ENCODE data around the gene CASTOR1.

CASTOR1 gene

DNA sequence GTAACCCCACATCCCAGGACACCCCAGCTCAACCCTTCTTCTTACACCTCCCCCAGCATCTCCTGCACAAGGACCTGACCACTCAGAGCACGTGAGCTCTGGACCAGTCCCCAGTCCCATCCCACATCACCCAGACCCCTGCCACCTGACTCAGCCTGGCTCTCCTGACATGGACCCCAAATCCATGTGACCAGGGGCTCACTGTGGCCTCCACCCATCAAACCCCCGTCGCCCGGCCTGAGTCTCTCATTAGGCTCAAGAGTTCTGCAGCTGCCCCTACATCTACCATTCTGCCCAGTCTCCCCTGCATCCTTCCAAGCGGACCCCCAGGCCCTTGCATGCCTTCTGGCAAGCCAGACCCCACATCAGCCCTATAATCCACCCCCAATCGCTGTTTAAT is 40.8 kb downstream of the CASTOR1 start:
- CTCF ChIA-PET: interaction anchor here (0.5 kb wide), 2 partner anchors 15 to 142 kb away, joined by 3 read pairs; no protein-coding TSS in a partner anchor
- H3K4me3 ChIP-seq (ENCODE audit: low read depth, low read length): no peak overlapping the region
- POLR2A ChIA-PET: no interaction called here
- TF ChIP-seq ZNF146 (tag by site-specific recombination; IDR thresholded peaks at IDR 0.05) (no peak), HOXC10 (CRISPR knock-in tag; IDR thresholded peaks at IDR 0.05) (no peak), ZNF239 (tag by site-specific recombination; IDR thresholded peaks at IDR 0.05) (no peak), IKZF3 (tag by site-specific recombination; IDR thresholded peaks at IDR 0.05) (no peak)
- TF ChIP-seq, protein P1, sequence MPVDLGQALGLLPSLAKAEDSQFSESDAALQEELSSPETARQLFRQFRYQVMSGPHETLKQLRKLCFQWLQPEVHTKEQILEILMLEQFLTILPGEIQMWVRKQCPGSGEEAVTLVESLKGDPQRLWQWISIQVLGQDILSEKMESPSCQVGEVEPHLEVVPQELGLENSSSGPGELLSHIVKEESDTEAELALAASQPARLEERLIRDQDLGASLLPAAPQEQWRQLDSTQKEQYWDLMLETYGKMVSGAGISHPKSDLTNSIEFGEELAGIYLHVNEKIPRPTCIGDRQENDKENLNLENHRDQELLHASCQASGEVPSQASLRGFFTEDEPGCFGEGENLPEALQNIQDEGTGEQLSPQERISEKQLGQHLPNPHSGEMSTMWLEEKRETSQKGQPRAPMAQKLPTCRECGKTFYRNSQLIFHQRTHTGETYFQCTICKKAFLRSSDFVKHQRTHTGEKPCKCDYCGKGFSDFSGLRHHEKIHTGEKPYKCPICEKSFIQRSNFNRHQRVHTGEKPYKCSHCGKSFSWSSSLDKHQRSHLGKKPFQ (tag by site-specific recombination; IDR thresholded peaks at IDR 0.05): no peak
- peaks cover 3% of the 10 kb centered on the region for H3K4me1 ChIP-seq (ENCODE audit: control insufficient read depth, insufficient read depth, low read length)
- peaks cover 0 to 13% of the 10 kb centered on the region in 2 experiments; a peak in 1 of 3 replicates for H3K36me3 ChIP-seq (ENCODE audit: control insufficient read depth in 2 of 2, insufficient read depth in 1 of 2, low read length in 2 of 2)
- H3K9me3 ChIP-seq (ENCODE audit: control insufficient read depth, insufficient read depth, low read depth, low read length): no peaks in the 10 kb centered on the region
- no peak overlapping the region for H3K27ac ChIP-seq (ENCODE audit: extremely low read depth, low read depth, low read length)

DNA sequence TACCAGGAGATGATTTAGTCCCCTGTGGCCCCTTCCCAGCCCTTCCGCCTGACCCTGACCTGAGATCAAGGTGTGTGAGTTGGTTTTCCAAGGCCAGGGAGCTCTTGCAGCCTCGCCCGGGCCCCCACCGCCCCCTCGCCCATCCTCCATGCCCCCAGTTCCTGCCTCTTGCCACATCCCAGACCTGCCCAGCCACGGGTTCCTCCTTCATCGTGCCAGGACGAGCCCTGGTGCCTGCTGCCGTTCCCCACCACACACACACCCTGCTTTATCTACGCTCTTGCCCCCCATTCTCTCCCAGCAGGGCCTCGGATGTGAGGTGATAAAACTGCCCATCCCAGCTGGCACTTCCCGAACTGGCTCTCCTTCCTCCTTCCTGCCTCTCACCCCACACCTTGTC is 41.3 kb downstream of the CASTOR1 start:
- Histone ChIP-seq H3K9me3 (ENCODE audit: control insufficient read depth, insufficient read depth, low read depth, low read length) (no peaks in the 10 kb centered on the region), H3K36me3 (ENCODE audit: control insufficient read depth in 2 of 2, insufficient read depth in 1 of 2, low read length in 2 of 2) (peaks cover 0 to 18% of the 10 kb centered on the region in 2 experiments; a peak in 1 of 3 replicates), H3K4me3 (ENCODE audit: low read depth, low read length) (no peak overlapping the region), H3K27ac (ENCODE audit: extremely low read depth, low read depth, low read length) (no peak overlapping the region), H3K4me1 (ENCODE audit: control insufficient read depth, insufficient read depth, low read length) (peaks cover 3% of the 10 kb centered on the region; the same call in 1 of the 2 replicates)
- POLR2A ChIA-PET: no interaction called here
- CTCF ChIA-PET: interaction anchor here (0.5 kb wide), 1 partner anchor 15 kb away, joined by 3 read pairs; no protein-coding TSS in a partner anchor
- TF ChIP-seq EGR2 (tag by site-specific recombination; IDR thresholded peaks at IDR 0.05; ENCODE audit: low read depth) (no peak), IKZF3 (tag by site-specific recombination; IDR thresholded peaks at IDR 0.05) (no peak), ZNF266 (tag by site-specific recombination; IDR thresholded peaks at IDR 0.05; ENCODE audit: low read depth) (no peak), ZNF529 (tag by site-specific recombination; IDR thresholded peaks at IDR 0.05; ENCODE audit: insufficient replicate concordance) (no peak), ZNF416 (tag by site-specific recombination; IDR thresholded peaks at IDR 0.05) (no peak), ZNF707 (tag by site-specific recombination; IDR thresholded peaks at IDR 0.05) (no peak), ZFHX2 (tag by site-specific recombination; conservative IDR thresholded peaks at IDR 0.05) (no peak; the same call in 1 of the 2 replicates), ZNF350 (tag by site-specific recombination; IDR thresholded peaks at IDR 0.05) (no peak), ZNF548 (tag by site-specific recombination; IDR thresholded peaks at IDR 0.05) (no peak), ZNF37A (tag by site-specific recombination; IDR thresholded peaks at IDR 0.05) (no peak), HOXA7 (CRISPR knock-in tag; IDR thresholded peaks at IDR 0.05; ENCODE audit: borderline replicate concordance) (no peak), WT1 (tag by site-specific recombination; IDR thresholded peaks at IDR 0.05) (no peak), ZNF146 (tag by site-specific recombination; IDR thresholded peaks at IDR 0.05) (no peak), ZNF670 (tag by site-specific recombination; IDR thresholded peaks at IDR 0.05; ENCODE audit: low read depth) (no peak), ZNF211 (tag by site-specific recombination; IDR thresholded peaks at IDR 0.05; ENCODE audit: low read depth) (no peak), KLF16 (tag by site-specific recombination; IDR thresholded peaks at IDR 0.05) (no peak)
- TF ChIP-seq, protein P2, sequence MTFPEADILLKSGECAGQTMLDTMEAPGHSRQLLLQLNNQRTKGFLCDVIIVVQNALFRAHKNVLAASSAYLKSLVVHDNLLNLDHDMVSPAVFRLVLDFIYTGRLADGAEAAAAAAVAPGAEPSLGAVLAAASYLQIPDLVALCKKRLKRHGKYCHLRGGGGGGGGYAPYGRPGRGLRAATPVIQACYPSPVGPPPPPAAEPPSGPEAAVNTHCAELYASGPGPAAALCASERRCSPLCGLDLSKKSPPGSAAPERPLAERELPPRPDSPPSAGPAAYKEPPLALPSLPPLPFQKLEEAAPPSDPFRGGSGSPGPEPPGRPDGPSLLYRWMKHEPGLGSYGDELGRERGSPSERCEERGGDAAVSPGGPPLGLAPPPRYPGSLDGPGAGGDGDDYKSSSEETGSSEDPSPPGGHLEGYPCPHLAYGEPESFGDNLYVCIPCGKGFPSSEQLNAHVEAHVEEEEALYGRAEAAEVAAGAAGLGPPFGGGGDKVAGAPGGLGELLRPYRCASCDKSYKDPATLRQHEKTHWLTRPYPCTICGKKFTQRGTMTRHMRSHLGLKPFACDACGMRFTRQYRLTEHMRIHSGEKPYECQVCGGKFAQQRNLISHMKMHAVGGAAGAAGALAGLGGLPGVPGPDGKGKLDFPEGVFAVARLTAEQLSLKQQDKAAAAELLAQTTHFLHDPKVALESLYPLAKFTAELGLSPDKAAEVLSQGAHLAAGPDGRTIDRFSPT (tag by site-specific recombination; IDR thresholded peaks at IDR 0.05): peak; percentile 29; the same call in 1 of the 2 replicates
- TF ChIP-seq, protein P3, sequence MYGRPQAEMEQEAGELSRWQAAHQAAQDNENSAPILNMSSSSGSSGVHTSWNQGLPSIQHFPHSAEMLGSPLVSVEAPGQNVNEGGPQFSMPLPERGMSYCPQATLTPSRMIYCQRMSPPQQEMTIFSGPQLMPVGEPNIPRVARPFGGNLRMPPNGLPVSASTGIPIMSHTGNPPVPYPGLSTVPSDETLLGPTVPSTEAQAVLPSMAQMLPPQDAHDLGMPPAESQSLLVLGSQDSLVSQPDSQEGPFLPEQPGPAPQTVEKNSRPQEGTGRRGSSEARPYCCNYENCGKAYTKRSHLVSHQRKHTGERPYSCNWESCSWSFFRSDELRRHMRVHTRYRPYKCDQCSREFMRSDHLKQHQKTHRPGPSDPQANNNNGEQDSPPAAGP (tag by site-specific recombination; IDR thresholded peaks at IDR 0.05): 0 out of 2 replicates have a peak, but pooled peaks have one; percentile 28
- TF ChIP-seq, protein P4, sequence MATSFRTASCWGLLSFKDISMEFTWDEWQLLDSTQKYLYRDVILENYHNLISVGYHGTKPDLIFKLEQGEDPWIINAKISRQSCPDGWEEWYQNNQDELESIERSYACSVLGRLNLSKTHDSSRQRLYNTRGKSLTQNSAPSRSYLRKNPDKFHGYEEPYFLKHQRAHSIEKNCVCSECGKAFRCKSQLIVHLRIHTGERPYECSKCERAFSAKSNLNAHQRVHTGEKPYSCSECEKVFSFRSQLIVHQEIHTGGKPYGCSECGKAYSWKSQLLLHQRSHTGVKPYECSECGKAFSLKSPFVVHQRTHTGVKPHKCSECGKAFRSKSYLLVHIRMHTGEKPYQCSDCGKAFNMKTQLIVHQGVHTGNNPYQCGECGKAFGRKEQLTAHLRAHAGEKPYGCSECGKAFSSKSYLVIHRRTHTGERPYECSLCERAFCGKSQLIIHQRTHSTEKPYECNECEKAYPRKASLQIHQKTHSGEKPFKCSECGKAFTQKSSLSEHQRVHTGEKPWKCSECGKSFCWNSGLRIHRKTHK (tag by site-specific recombination; IDR thresholded peaks at IDR 0.05): no peak
- TF ChIP-seq, protein P5, sequence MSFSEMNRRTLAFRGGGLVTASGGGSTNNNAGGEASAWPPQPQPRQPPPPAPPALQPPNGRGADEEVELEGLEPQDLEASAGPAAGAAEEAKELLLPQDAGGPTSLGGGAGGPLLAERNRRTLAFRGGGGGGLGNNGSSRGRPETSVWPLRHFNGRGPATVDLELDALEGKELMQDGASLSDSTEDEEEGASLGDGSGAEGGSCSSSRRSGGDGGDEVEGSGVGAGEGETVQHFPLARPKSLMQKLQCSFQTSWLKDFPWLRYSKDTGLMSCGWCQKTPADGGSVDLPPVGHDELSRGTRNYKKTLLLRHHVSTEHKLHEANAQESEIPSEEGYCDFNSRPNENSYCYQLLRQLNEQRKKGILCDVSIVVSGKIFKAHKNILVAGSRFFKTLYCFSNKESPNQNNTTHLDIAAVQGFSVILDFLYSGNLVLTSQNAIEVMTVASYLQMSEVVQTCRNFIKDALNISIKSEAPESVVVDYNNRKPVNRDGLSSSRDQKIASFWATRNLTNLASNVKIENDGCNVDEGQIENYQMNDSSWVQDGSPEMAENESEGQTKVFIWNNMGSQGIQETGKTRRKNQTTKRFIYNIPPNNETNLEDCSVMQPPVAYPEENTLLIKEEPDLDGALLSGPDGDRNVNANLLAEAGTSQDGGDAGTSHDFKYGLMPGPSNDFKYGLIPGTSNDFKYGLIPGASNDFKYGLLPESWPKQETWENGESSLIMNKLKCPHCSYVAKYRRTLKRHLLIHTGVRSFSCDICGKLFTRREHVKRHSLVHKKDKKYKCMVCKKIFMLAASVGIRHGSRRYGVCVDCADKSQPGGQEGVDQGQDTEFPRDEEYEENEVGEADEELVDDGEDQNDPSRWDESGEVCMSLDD (tag by site-specific recombination; IDR thresholded peaks at IDR 0.05): no peak; the same call in 1 of the 2 replicates
- TF ChIP-seq, protein P6, sequence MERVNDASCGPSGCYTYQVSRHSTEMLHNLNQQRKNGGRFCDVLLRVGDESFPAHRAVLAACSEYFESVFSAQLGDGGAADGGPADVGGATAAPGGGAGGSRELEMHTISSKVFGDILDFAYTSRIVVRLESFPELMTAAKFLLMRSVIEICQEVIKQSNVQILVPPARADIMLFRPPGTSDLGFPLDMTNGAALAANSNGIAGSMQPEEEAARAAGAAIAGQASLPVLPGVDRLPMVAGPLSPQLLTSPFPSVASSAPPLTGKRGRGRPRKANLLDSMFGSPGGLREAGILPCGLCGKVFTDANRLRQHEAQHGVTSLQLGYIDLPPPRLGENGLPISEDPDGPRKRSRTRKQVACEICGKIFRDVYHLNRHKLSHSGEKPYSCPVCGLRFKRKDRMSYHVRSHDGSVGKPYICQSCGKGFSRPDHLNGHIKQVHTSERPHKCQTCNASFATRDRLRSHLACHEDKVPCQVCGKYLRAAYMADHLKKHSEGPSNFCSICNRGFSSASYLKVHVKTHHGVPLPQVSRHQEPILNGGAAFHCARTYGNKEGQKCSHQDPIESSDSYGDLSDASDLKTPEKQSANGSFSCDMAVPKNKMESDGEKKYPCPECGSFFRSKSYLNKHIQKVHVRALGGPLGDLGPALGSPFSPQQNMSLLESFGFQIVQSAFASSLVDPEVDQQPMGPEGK (tag by site-specific recombination; IDR thresholded peaks at IDR 0.05): peak; percentile 27; the same call in 1 of the 2 replicates
